ENCODE measurements around the gene M1AP. TPM values are rescaled to one million over a fixed set of nuclear protein-coding genes. Genes with fewer than 3 reads are reported as not detected.

M1AP gene
- total and polyA plus RNA-seq, 7 donors, result 0.16 to 0.60 (median 0.33) TPM; not detected in 3

DNA sequence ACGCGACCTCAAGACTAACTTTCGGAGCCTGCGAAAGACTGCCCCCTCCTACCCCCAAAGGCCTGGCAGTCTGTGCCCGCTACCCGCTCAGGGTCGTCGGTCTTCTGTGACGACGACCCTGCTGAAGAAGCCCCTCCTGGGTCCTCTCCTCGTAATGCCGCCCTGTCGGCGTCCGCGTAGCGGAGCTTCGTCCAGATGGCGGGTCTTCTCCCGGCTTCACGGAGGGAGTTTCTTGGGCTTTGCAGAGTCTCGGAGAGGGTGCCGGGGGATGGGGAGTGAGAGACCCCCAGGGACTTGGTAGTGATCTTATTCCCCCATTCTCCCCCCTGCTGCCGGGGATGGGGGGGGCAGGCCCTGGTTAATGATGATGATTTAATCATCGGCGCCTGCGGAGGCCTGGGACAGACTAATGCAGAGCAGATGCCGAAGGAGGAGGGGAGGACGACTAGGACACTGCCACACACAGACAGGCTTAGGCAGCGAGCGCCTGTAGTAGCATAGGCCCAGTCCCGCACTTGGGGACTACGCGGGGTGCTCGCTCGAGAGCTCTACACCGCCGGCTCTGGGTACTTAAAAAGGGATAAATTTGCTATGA is 140.1 kb downstream of the M1AP start:
- DNase-seq, result no peak
- TF ChIP-seq POLR2AphosphoS5 (IDR thresholded peaks at IDR 0.05), result no peak
- TF ChIP-seq, protein P1, sequence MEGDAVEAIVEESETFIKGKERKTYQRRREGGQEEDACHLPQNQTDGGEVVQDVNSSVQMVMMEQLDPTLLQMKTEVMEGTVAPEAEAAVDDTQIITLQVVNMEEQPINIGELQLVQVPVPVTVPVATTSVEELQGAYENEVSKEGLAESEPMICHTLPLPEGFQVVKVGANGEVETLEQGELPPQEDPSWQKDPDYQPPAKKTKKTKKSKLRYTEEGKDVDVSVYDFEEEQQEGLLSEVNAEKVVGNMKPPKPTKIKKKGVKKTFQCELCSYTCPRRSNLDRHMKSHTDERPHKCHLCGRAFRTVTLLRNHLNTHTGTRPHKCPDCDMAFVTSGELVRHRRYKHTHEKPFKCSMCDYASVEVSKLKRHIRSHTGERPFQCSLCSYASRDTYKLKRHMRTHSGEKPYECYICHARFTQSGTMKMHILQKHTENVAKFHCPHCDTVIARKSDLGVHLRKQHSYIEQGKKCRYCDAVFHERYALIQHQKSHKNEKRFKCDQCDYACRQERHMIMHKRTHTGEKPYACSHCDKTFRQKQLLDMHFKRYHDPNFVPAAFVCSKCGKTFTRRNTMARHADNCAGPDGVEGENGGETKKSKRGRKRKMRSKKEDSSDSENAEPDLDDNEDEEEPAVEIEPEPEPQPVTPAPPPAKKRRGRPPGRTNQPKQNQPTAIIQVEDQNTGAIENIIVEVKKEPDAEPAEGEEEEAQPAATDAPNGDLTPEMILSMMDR (IDR thresholded peaks at IDR 0.05), result no peak
- TF ChIP-seq POLR2A (IDR thresholded peaks at IDR 0.05), result no peak
- TF ChIP-seq EP300 (IDR thresholded peaks at IDR 0.05), result no peak
- H3K27me3 ChIP-seq, result peaks cover 6 to 75% (median 34%) of the 10 kb centered on the region in 3 donors
- H3K27ac ChIP-seq, result peak overlapping the region; percentile 96 to 99 (median 97)
- intact Hi-C loops (cut with DNase I), result loop anchor here (1.0 kb wide), 3 partner anchors 21 to 46 kb away; partner anchors contain the start of genes AUP1, DOK1, HTRA2 and TTC31
- H3K4me1 ChIP-seq, result peaks cover 0 to 39% (median 30%) of the 10 kb centered on the region in 4 donors
- H3K4me3 ChIP-seq, result peak overlapping the region; percentile 60 to 87 (median 76)
- H3K9me3 ChIP-seq, result no peaks in the 10 kb centered on the region
- H3K36me3 ChIP-seq, result peaks cover 0 to 20% (median 12%) of the 10 kb centered on the region in 4 donors
- WGBS, 2 donors, result 7 to 10% methylated on average over 38 of the region's 38 CpGs

Other genes starting within 250 kb of the M1AP start
- 1 to 10 TPM in 3 of 4 donors, not detected in 1; 1.4 to 2.2 (median 2.0) TPM for gene C2orf81, start 226.7 kb downstream of the M1AP start, total RNA-seq
- 1 to 10 TPM in 2 of 3 donors, under 1 TPM in 1; 0.46 to 2.0 (median 1.8) TPM for gene C2orf81, start 226.7 kb downstream of the M1AP start, polyA plus RNA-seq
- 10 to 100 TPM in 2 of 4 donors, 1 to 10 TPM in 2; 7.5 to 13.3 (median 9.8) TPM for gene WDR54, start 226.6 kb downstream of the M1AP start, total RNA-seq
- 10 to 100 TPM in 1 of 3 donors, 1 to 10 TPM in 2; 3.0 to 13.6 (median 3.2) TPM for gene WDR54, start 226.6 kb downstream of the M1AP start, polyA plus RNA-seq
- gene RTKN, start 206.4 kb downstream of the M1AP start, total RNA-seq, result 10 to 100 TPM; 13.5 to 20.0 (median 17.0) TPM
- gene RTKN, start 206.4 kb downstream of the M1AP start, polyA plus RNA-seq, result 10 to 100 TPM; 15.0 to 44.6 (median 16.2) TPM
- gene INO80B, start 193.2 kb downstream of the M1AP start, total RNA-seq, result 10 to 100 TPM in 2 of 4 donors, 1 to 10 TPM in 2; 7.5 to 41.8 (median 15.0) TPM
- 10 to 100 TPM; 12.9 to 36.9 (median 19.2) TPM for gene INO80B, start 193.2 kb downstream of the M1AP start, polyA plus RNA-seq
- gene WBP1, start 189.9 kb downstream of the M1AP start, total RNA-seq, result 10 to 100 TPM; 63.1 to 89.2 (median 74.1) TPM
- gene WBP1, start 189.9 kb downstream of the M1AP start, polyA plus RNA-seq, result 10 to 100 TPM; 59.2 to 61.3 (median 59.3) TPM
- gene MOGS, start 182.9 kb downstream of the M1AP start, total RNA-seq, result 10 to 100 TPM; 21.4 to 34.3 (median 26.3) TPM
- 10 to 100 TPM in 2 of 3 donors, 1 to 10 TPM in 1; 7.8 to 44.7 (median 10.2) TPM for gene MOGS, start 182.9 kb downstream of the M1AP start, polyA plus RNA-seq
- 10 to 100 TPM; 10.2 to 77.1 (median 36.7) TPM for gene MRPL53, start 175.7 kb downstream of the M1AP start, total RNA-seq
- gene MRPL53, start 175.7 kb downstream of the M1AP start, polyA plus RNA-seq, result 10 to 100 TPM; 57.7 to 75.6 (median 64.7) TPM
- gene CCDC142, start 165.3 kb downstream of the M1AP start, total RNA-seq, result 10 to 100 TPM; 15.8 to 20.9 (median 16.8) TPM
- gene CCDC142, start 165.3 kb downstream of the M1AP start, polyA plus RNA-seq, result 10 to 100 TPM in 1 of 3 donors, 1 to 10 TPM in 2; 1.8 to 16.8 (median 2.1) TPM
- 10 to 100 TPM; 18.9 to 29.6 (median 24.1) TPM for gene TTC31, start 165.2 kb downstream of the M1AP start, total RNA-seq
- 10 to 100 TPM; 12.7 to 22.4 (median 13.8) TPM for gene TTC31, start 165.2 kb downstream of the M1AP start, polyA plus RNA-seq
- gene LBX2, start 148.7 kb downstream of the M1AP start, total RNA-seq, result under 1 TPM in 1 of 4 donors, not detected in 3; 0.99 TPM
- gene LBX2, start 148.7 kb downstream of the M1AP start, polyA plus RNA-seq, result 1 to 10 TPM; 1.3 to 2.4 (median 1.8) TPM
- gene PCGF1, start 140.6 kb downstream of the M1AP start, total RNA-seq, result 10 to 100 TPM in 3 of 4 donors, 1 to 10 TPM in 1; 8.9 to 22.8 (median 16.0) TPM
- 10 to 100 TPM; 12.6 to 22.8 (median 15.7) TPM for gene PCGF1, start 140.6 kb downstream of the M1AP start, polyA plus RNA-seq
- 1 to 10 TPM; 1.2 to 2.5 (median 1.8) TPM for gene TLX2, start 133.9 kb downstream of the M1AP start, total RNA-seq
- 1 to 10 TPM in 1 of 3 donors, not detected in 2; 1.0 TPM for gene TLX2, start 133.9 kb downstream of the M1AP start, polyA plus RNA-seq
- not detected for gene DQX1, start 122.1 kb downstream of the M1AP start, total RNA-seq
- gene DQX1, start 122.1 kb downstream of the M1AP start, polyA plus RNA-seq, result 10 to 100 TPM in 2 of 3 donors, 1 to 10 TPM in 1; 7.2 to 15.6 (median 13.2) TPM
- gene AUP1, start 118.6 kb downstream of the M1AP start, total RNA-seq, result 100 to 1,000 TPM in 1 of 4 donors, 10 to 100 TPM in 3; 76.5 to 133 (median 83.1) TPM
- 100 to 1,000 TPM in 1 of 3 donors, 10 to 100 TPM in 2; 46.5 to 178 (median 47.4) TPM for gene AUP1, start 118.6 kb downstream of the M1AP start, polyA plus RNA-seq
- gene HTRA2, start 118.4 kb downstream of the M1AP start, total RNA-seq, result 10 to 100 TPM; 28.2 to 39.3 (median 31.8) TPM
- 10 to 100 TPM; 19.7 to 39.8 (median 22.8) TPM for gene HTRA2, start 118.4 kb downstream of the M1AP start, polyA plus RNA-seq
- 1 to 10 TPM; 5.4 to 7.9 (median 7.8) TPM for gene LOXL3, start 94.4 kb downstream of the M1AP start, total RNA-seq
- 1 to 10 TPM in 2 of 3 donors, under 1 TPM in 1; 0.60 to 3.5 (median 1.8) TPM for gene LOXL3, start 94.4 kb downstream of the M1AP start, polyA plus RNA-seq
- gene DOK1, start 93.6 kb downstream of the M1AP start, total RNA-seq, result 10 to 100 TPM; 16.1 to 21.4 (median 18.1) TPM
- 10 to 100 TPM; 17.1 to 24.9 (median 22.8) TPM for gene DOK1, start 93.6 kb downstream of the M1AP start, polyA plus RNA-seq
- 1 to 10 TPM; 2.2 to 5.5 (median 3.6) TPM for gene SEMA4F, start 5.9 kb upstream of the M1AP start, total RNA-seq
- gene SEMA4F, start 5.9 kb upstream of the M1AP start, polyA plus RNA-seq, result 1 to 10 TPM in 2 of 3 donors, under 1 TPM in 1; 0.69 to 3.5 (median 1.2) TPM
- gene HK2, start 185.8 kb upstream of the M1AP start, total RNA-seq, result 1 to 10 TPM; 1.3 to 1.9 (median 1.6) TPM
- gene HK2, start 185.8 kb upstream of the M1AP start, polyA plus RNA-seq, result 100 to 1,000 TPM in 1 of 3 donors, 10 to 100 TPM in 2; 39.6 to 118 (median 57.3) TPM

Data from sigmoid colon (tissue), 7 donors.